ENCODE measurements around the gene CRYBG3. TPM values are rescaled to one million over a fixed set of nuclear protein-coding genes. Genes with fewer than 3 reads are reported as not detected.

CRYBG3 gene
- total RNA-seq, 4 donors from 2014 or later = 18.7 to 23.5 (median 21.1) TPM

GRCh38 chr3:97960551-97960950 lies 138.7 kb downstream of the CRYBG3 start:
- Histone ChIP-seq H3K36me3 (peaks cover 0 to 52% (median 9%) of the 10 kb centered on the region in 4 donors), H3K9me3 (no peaks in the 10 kb centered on the region), H3K4me3 (no peak overlapping the region), H3K4me1 (peaks cover 3 to 10% (median 9%) of the 10 kb centered on the region in 4 donors), H3K27ac (replicated peaks in 1 of 4) (no peak overlapping the region), H3K27me3 (no peaks in the 10 kb centered on the region)
- DNase-seq (ENCODE audit: extremely low spot score) = no peak
- 82% methylated on average over 5 of the region's 5 CpGs for WGBS
- TF ChIP-seq EP300 (IDR thresholded peaks at IDR 0.05) (no peak), CTCF (IDR thresholded peaks at IDR 0.05) (no peak)
- intact Hi-C loops (cut with DNase I) = no loop called here

DNA sequence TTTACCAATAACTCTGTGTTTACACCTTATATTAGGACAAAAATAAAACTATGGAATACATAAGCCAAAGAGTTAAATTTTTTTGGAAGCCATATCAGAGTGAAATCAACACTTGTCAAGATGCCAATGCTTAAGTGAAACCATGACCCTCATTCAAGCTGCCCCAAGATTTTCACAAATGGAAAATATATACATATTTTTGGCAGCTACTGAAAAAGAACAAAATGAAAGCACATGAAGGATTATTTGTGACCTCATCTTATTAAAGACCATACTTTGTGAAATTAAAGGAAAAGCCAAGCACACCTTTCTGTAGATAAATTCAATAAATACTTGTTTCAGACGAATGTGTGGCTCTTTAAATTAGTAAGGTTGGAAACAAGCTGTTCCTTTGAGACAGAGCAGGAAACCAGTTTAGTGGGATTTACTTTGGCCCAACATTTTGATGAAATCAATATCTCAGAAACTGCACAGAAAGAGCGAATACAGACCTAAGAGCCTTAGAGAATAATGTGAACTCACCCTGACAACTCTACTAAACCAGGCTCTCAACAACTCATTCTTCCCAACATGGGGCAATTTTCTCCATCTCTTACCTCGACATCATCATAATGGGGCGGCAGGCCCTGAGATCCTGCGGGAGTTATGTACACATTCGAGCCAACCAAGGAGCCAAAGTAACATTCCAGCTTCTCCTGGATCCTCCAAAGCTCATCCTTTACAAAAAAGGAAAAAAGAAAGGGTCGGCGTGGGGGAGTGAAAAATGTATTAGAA lies 139.4 kb downstream of the CRYBG3 start:
- no peaks in the 10 kb centered on the region for H3K9me3 ChIP-seq
- intact Hi-C loops (cut with DNase I) = no loop called here
- TF ChIP-seq EP300 (IDR thresholded peaks at IDR 0.05) (no peak), CTCF (IDR thresholded peaks at IDR 0.05) (no peak), POLR2A (IDR thresholded peaks at IDR 0.05; ENCODE audit: low read depth) (no peak)
- no peak overlapping the region for H3K27ac ChIP-seq (replicated peaks in 1 of 4)
- no peak overlapping the region for H3K4me3 ChIP-seq
- H3K36me3 ChIP-seq = peaks cover 0 to 50% (median 9%) of the 10 kb centered on the region in 4 donors
- no peak for DNase-seq (ENCODE audit: extremely low spot score)
- 77% methylated on average over 8 of the region's 8 CpGs for WGBS
- peaks cover 3 to 10% (median 9%) of the 10 kb centered on the region in 4 donors for H3K4me1 ChIP-seq
- no peaks in the 10 kb centered on the region for H3K27me3 ChIP-seq

GRCh38 chr3:97967966-97968365 lies 146.2 kb downstream of the CRYBG3 start:
- intact Hi-C loops (cut with DNase I) = no loop called here
- Histone ChIP-seq H3K9me3 (no peaks in the 10 kb centered on the region), H3K4me1 (peaks cover 12 to 34% (median 27%) of the 10 kb centered on the region in 4 donors), H3K4me3 (no peak overlapping the region), H3K27ac (replicated peaks in 1 of 4) (no peak overlapping the region), H3K36me3 (peaks cover 0 to 21% (median 5%) of the 10 kb centered on the region in 4 donors), H3K27me3 (no peaks in the 10 kb centered on the region)
- TF ChIP-seq CTCF (IDR thresholded peaks at IDR 0.05) (no peak), EP300 (IDR thresholded peaks at IDR 0.05) (no peak), POLR2AphosphoS5 (IDR thresholded peaks at IDR 0.05) (no peak), POLR2A (IDR thresholded peaks at IDR 0.05; ENCODE audit: low read depth) (no peak)
- DNase-seq (ENCODE audit: extremely low spot score) = no peak
- WGBS = 96% methylated on average over 8 of the region's 8 CpGs

DNA sequence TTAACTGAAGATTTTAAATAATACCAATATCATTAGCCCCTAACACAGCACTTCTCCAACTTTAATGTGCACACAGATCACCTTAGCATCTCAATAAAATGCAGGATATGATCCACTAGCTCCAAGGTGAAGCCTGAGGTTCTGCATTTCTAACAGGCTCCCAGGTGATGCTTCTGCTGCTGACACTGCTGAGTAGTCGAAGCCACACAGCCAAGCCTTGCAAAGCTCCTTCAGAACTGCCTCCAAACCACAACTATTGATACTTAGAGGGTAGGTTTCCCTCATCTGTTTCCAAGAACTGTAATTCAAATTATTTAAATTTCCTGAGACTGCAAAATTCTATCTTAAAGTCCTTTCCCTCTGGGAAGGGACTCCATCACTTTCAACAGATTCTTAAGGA lies 146.6 kb downstream of the CRYBG3 start:
- Histone ChIP-seq H3K4me1 (peaks cover 12 to 35% (median 27%) of the 10 kb centered on the region in 4 donors), H3K4me3 (no peak overlapping the region), H3K36me3 (peaks cover 0 to 21% (median 5%) of the 10 kb centered on the region in 4 donors), H3K27me3 (no peaks in the 10 kb centered on the region), H3K9me3 (no peaks in the 10 kb centered on the region), H3K27ac (replicated peaks in 1 of 4) (no peak overlapping the region)
- TF ChIP-seq POLR2A (IDR thresholded peaks at IDR 0.05; ENCODE audit: low read depth) (no peak), CTCF (IDR thresholded peaks at IDR 0.05) (no peak), POLR2AphosphoS5 (IDR thresholded peaks at IDR 0.05) (no peak), EP300 (IDR thresholded peaks at IDR 0.05) (no peak)
- no peak for DNase-seq (ENCODE audit: extremely low spot score)
- intact Hi-C loops (cut with DNase I) = no loop called here
- 88% methylated on average over 1 of the region's 1 CpG for WGBS
